Measurements from ENCODE around the gene TBC1D22A. TPM values are rescaled to one million over a fixed set of nuclear protein-coding genes. Genes with fewer than 3 reads are reported as not detected.

The TBC1D22A gene
- total RNA-seq, 2 donors from 2014 or later = 11.5 to 15.4 TPM

DNA sequence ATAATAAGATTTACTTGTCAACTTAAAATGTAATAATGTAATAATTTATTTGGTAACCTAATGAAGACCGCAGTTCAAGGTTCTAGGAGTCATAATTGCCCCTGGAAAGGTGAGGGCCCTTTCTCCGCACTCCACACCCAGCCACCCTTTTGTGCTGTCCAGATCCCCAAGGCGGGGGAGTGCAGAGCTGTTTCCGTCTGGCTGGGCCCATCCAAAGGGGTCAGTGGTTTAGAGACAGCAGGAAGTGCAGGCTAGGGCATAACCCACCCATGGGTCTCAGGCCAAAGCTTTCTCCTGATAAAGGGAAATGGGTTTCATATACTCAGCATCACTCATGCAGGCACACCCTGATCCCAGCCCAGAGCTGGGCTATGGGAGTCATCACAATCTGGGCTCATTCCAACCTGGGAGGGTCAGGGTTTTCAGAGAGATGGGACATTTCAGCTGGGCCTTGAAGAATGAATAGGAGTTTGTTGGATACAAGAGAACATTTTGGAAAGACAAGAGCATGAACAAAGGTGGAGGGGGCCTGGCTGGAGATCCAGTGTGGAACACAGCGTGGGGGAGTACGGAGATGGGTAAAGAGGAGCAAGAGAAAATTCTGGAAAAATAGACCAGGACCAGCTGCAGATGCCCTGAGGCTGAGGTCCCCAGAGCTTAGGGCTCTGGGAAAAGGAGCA is 432.2 kb downstream of the TBC1D22A start:
- TF ChIP-seq CTCF (IDR thresholded peaks at IDR 0.05) = no peak
- DNase-seq (ENCODE audit: low spot score) = peak; percentile 44

GRCh38 chr22:47195156-47195483 is 432.7 kb downstream of the TBC1D22A start:
- no peak for TF ChIP-seq CTCF (IDR thresholded peaks at IDR 0.05)
- no peak overlapping the region for H3K4me3 ChIP-seq
- H3K27ac ChIP-seq = no peak overlapping the region
- no peaks in the 10 kb centered on the region for H3K9me3 ChIP-seq
- no peaks in the 10 kb centered on the region for H3K36me3 ChIP-seq
- no peaks in the 10 kb centered on the region for H3K27me3 ChIP-seq
- peak; percentile 36 for DNase-seq (ENCODE audit: low spot score)
- H3K4me1 ChIP-seq = no peaks in the 10 kb centered on the region

More for the DNA sequence above, 432.2 kb downstream of the TBC1D22A start:
- Histone ChIP-seq H3K27me3 (no peaks in the 10 kb centered on the region), H3K4me3 (no peak overlapping the region), H3K4me1 (no peaks in the 10 kb centered on the region), H3K9me3 (no peaks in the 10 kb centered on the region), H3K36me3 (no peaks in the 10 kb centered on the region), H3K27ac (no peak overlapping the region)

DNA sequence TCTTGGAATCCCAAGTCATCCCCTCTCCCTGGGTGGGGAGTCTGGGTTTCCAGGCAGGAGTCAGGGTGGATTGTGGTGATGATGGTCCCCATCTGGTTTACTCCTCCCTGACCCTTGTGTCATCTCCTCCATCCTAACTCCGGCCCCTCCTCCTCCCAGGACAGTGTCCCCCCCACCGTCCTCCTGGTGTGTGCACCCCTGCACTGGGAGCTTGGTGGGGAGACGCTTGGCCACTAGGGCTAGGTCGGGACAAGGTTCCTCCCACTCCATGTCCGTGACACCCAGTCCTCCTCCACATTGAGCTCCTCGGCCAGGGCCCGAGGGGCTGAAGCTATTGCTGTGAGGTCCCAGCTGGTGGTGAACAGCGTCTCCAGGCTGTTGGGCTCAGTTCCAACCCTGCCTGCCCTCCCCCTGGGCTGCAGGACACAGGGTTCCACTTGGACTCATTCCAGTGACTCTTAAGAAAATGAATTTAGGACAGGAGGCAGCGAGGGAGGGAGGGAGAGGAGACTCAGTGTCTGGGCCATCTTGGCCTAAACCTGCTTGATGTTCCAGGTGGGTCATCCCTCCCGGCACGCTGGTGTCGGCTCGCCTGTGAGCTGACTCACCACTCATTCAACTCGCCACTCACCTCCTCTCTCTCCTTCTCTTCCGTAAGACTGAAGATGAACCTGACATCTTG is 433.2 kb downstream of the TBC1D22A start:
- H3K27ac ChIP-seq = no peak overlapping the region
- no peaks in the 10 kb centered on the region for H3K36me3 ChIP-seq

DNA sequence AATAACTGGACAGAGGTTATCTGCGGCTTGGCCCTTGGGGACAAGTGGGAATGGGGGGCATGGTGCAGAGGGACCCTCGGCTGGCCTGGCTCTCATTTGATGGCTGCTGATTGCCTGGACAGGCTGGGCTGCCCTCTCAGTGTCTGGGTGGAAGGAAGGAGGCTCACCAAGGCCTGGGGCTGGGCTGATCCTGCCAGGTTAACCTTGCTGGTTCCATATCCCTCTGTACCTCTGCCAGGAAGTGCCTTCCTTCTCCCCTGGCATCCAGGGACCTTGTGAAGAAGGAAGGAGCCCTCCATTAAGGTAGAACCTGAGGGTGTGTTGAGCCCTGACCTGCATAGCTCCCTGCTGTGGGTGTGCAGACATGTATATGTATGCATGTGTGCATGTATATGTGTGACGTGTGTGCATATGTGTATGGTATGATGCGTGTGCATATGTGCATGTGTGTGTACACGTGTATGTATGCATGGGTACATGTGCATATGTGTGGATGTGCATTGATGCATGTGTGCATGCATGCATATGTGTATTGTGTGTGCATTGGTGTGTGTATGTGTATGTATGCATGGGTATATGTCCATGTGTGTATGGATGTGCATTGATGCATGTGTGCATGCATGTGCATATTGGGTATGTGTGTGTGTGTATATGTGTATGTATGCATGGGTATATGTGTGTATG is 433.9 kb downstream of the TBC1D22A start:
- no peak overlapping the region for H3K27ac ChIP-seq
- no peaks in the 10 kb centered on the region for H3K36me3 ChIP-seq
- TF ChIP-seq CTCF (IDR thresholded peaks at IDR 0.05) = no peak
- no peak overlapping the region for H3K4me3 ChIP-seq
- DNase-seq (ENCODE audit: low spot score) = peak; percentile 49
- H3K4me1 ChIP-seq = peaks cover 0 to 3% of the 10 kb centered on the region in 2 donors
- no peaks in the 10 kb centered on the region for H3K27me3 ChIP-seq
- no peaks in the 10 kb centered on the region for H3K9me3 ChIP-seq

More for the DNA sequence above, 433.2 kb downstream of the TBC1D22A start:
- no peak for TF ChIP-seq CTCF (IDR thresholded peaks at IDR 0.05)
- Histone ChIP-seq H3K4me1 (peaks cover 0 to 2% of the 10 kb centered on the region in 2 donors), H3K9me3 (no peaks in the 10 kb centered on the region), H3K27me3 (no peaks in the 10 kb centered on the region), H3K4me3 (no peak overlapping the region)
- peak; percentile 49 for DNase-seq (ENCODE audit: low spot score)

GRCh38 chr22:47196881-47197772 is 434.7 kb downstream of the TBC1D22A start:
- H3K27ac ChIP-seq = no peak overlapping the region
- TF ChIP-seq CTCF (IDR thresholded peaks at IDR 0.05) = no peak
- peak; percentile 38 for DNase-seq (ENCODE audit: low spot score)
- no peak overlapping the region for H3K4me3 ChIP-seq
- peaks cover 0 to 3% of the 10 kb centered on the region in 2 donors for H3K4me1 ChIP-seq
- H3K27me3 ChIP-seq = no peaks in the 10 kb centered on the region
- no peaks in the 10 kb centered on the region for H3K36me3 ChIP-seq
- H3K9me3 ChIP-seq = no peaks in the 10 kb centered on the region

Data from right atrium auricular region (tissue), 2 donors.